Measurements from ENCODE around the gene GCC1.
A peak's percentile ranks its signal among the peaks of the same experiment; 100 is the strongest.

GRCh38 chr7:127628445-127628844 is 43.0 kb upstream of the GCC1 start:
- no peak for TF ChIP-seq EZH2 (IDR thresholded peaks at IDR 0.05; ENCODE audit: borderline replicate concordance, low read depth, low read length, severe bottlenecking)
- no peak for TF ChIP-seq FOS (IDR thresholded peaks at IDR 0.05; ENCODE audit: borderline replicate concordance, insufficient read depth, low read length)
- TF ChIP-seq, protein P1, sequence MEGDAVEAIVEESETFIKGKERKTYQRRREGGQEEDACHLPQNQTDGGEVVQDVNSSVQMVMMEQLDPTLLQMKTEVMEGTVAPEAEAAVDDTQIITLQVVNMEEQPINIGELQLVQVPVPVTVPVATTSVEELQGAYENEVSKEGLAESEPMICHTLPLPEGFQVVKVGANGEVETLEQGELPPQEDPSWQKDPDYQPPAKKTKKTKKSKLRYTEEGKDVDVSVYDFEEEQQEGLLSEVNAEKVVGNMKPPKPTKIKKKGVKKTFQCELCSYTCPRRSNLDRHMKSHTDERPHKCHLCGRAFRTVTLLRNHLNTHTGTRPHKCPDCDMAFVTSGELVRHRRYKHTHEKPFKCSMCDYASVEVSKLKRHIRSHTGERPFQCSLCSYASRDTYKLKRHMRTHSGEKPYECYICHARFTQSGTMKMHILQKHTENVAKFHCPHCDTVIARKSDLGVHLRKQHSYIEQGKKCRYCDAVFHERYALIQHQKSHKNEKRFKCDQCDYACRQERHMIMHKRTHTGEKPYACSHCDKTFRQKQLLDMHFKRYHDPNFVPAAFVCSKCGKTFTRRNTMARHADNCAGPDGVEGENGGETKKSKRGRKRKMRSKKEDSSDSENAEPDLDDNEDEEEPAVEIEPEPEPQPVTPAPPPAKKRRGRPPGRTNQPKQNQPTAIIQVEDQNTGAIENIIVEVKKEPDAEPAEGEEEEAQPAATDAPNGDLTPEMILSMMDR (IDR thresholded peaks at IDR 0.05; ENCODE audit: extremely low read depth in 1 of 2, insufficient read depth in 1 of 2, low read depth in 1 of 2, low read length in 2 of 2): peak in 1 of 2 donors; percentile 23
